AG10803 (cell line): ENCODE measurements around the gene HOXA1.
A peak's percentile ranks its signal among the peaks of the same experiment; 100 is the strongest.

Experiments
- DNase-seq: peaks from one replicate; pipeline ENCODE4 v3.0.0; 2010; ENCODE audit warnings: low read depth
- H3K4me3 ChIP-seq: 2 replicates; pipeline ENCODE4 v1.5.1; 2011; ENCODE audit warnings: mild to moderate bottlenecking, low read length, control low read depth
- TF ChIP-seq, protein P1 (sequence below): conservative IDR thresholded peaks from 2 replicates; pipeline ENCODE4 v1.5.1; 2011; ENCODE audit warnings: mild to moderate bottlenecking, low read length, control low read depth, inconsistent platforms

HOXA1 gene

DNA sequence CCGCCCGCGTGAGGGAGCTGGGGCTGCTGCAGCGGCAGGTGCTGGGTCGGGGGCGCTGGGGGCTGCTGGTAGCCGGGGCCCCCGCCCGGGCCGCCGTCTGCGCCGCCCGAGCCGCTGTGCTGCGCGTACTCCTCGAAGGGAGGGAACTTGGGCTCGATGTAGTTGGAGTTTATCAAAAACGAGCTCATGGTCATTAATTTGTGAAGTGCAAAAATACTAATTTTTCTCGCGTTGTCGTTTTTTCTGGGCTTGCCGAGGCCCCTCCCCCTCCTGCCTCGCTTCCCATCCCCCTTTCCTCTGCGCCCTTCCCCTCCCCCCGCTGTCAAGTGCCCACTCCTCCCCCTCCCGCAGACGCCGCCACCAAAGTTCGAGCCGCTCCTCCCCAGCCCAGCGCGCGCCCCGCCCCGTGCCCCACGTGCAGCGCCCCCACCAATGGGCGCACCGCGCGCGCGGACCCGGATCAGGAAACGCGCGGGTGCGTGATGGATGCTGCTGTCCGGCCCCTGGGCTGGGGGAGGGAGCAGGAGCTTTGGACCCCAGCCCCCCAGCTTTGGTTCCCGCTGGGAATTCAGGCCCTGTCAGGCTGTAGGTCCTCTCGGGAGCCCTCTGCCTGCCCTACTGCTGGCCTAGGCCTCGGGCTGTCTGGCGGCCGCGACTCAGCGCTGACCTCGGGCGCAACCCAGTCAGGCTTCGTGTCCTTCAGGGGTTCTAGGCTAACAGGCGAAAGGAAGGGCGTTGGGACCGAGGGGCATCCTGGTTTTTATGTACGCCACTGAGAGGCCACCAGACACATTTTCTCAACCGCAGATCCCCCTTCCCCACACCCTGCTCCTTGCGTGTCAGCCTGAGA, 35.0 kb upstream of the HOXA1 start, which contains the start of gene HOXA4:
Gene HOXA4 (minus strand): TSS at position 218 of the 850 bp plus-strand sequence. CDS start 24 bp downstream, at position 194.
- peak within 1 kb of the TSS; percentile 79 for H3K4me3 ChIP-seq
- peak; percentile 89 for DNase-seq
- TF ChIP-seq, protein P1, sequence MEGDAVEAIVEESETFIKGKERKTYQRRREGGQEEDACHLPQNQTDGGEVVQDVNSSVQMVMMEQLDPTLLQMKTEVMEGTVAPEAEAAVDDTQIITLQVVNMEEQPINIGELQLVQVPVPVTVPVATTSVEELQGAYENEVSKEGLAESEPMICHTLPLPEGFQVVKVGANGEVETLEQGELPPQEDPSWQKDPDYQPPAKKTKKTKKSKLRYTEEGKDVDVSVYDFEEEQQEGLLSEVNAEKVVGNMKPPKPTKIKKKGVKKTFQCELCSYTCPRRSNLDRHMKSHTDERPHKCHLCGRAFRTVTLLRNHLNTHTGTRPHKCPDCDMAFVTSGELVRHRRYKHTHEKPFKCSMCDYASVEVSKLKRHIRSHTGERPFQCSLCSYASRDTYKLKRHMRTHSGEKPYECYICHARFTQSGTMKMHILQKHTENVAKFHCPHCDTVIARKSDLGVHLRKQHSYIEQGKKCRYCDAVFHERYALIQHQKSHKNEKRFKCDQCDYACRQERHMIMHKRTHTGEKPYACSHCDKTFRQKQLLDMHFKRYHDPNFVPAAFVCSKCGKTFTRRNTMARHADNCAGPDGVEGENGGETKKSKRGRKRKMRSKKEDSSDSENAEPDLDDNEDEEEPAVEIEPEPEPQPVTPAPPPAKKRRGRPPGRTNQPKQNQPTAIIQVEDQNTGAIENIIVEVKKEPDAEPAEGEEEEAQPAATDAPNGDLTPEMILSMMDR = no peak

DNA sequence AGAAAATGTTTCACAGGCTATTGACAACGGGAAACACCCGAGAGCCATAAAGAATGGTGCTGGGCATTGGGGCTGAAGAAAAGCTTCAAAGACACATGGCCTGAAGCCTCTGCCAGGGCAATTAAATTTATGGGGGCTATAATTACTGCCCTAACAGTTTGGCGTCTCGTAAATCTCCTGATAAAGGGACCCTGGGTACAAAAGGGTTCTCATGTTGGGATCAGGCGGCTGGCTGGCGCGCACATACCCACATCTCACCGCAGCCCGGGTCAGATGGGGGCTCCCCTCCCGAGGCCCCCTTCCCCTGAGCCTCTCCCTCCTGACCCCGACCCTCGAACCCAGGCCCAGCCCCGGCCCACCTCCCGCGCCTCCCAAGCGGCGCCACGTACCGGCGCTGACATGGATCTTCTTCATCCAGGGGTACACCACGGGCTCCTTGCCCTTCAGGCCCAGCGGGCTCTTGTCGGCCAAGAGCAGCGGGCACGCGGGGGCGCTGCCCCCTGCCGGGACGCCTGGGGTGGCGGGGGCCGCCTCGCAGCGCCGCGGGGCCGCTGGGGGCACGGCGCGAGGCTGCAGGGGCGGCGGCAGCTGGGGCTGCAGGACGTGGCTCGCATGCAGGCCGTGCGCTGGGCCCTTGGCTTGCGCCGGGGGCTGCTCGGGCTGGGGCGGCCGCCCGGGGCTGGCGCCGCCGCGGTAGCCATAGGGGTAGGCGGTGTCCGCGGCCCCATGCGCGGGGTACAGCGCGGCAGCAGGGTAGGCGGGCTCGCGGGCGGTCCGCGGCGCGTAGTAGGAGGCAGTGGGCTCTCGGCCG, 34.1 kb upstream of the HOXA1 start:
- DNase-seq = peak; percentile 37
- H3K4me3 ChIP-seq = peak overlapping the region; percentile 65
- TF ChIP-seq, protein P1 = no peak; the same call in 1 of the 2 replicates

DNA sequence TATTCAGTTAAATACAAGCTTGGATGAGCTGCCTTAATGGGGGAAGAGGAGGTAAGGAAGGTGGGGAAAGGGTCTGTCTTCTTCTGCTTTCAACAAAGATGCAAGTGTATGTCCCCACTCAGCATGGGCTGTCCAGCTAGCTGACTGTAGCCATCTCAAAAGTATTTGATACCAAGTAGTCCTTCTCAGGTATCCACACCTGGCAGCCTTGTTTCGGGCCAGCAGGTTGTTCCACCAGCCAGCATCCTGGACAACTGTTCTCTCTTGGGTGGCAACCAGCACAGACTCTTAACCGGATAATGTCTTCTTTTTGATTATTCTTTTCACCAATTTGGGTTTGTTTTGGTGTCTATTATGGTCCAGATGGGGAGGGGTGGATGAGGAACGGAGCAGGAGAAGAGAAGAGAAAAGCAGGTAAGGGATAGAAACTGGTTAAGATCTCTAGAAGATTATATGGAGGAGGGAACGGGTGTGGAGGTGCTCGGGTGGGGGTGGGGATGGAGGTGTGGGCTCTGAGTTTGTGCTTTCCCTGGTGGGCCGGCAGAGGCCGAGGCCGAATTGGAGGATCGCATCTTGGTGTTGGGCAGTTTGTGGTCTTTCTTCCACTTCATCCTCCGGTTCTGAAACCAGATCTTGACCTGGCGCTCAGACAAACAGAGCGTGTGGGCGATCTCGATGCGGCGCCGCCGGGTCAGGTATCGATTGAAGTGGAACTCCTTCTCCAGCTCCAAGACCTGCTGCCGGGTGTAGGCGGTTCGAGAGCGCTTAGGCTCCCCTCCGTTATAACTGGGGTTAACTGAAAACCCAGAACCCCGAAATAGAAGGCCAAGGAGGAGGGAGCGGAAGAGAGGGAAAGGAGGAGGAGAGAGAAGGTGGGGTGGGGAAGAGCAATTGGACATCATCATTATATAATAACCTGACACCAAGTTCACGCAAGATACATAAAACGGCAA, 33.3 kb upstream of the HOXA1 start:
- TF ChIP-seq, protein P1 = no peak
- peak overlapping the region; percentile 65 for H3K4me3 ChIP-seq
- DNase-seq = no peak

DNA sequence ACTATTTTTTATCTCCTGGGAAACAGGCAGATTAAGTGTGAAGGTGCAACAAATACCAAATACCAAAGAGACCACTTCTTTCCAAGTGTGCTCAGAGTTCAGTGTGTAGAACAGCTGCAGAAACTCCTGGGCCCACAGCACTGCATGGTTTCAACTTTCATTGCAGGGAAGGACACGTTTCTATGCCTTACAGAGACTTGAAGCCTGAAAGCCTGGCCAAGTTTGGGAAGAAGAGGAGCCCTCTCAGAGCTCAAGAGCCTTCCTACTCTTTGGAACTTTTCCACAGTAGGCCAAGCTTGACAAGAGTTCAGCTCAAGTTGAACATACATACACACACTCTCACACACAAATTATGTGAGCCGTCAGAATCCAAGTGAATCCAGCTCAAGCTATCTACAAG, 32.2 kb upstream of the HOXA1 start:
- no peak for DNase-seq
- TF ChIP-seq, protein P1 = no peak

DNA sequence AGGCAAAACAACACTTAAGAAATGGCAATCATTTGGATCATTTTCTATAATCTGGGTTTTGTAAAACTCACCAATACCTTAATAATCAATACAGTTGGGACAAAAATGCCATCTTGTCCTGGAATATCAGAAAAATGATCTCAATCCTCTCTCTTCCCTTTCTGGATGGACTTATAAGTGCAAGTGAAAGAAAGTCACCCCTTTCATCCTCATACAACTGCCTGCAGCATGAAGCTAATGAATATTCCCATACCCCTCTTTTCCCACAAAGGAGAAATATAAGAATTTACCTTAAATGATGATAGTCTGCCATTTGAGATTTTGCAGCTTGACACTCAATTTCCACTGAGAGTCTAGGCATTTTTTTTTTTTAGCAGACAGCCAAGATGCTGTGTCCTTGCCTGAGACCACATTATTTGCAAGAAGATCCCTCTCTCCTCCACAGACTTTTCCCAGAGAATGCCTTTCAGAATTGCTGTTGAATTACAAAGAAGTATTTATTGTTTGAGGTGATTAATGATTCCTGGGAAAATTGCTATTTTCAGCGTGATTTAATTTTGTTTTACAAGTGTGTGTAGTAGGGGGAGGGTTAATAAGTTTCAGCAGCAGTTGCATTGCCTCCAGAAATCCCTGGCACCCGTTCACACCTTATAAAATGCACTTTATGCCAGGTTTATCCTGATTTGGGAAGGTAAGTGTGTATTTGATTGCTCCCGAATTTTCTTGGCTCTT, 31.0 kb upstream of the HOXA1 start:
- TF ChIP-seq, protein P1 = no peak
- DNase-seq = no peak
- H3K4me3 ChIP-seq = no peak overlapping the region

More for the DNA sequence above, 32.2 kb upstream of the HOXA1 start:
- no peak overlapping the region for H3K4me3 ChIP-seq

DNA sequence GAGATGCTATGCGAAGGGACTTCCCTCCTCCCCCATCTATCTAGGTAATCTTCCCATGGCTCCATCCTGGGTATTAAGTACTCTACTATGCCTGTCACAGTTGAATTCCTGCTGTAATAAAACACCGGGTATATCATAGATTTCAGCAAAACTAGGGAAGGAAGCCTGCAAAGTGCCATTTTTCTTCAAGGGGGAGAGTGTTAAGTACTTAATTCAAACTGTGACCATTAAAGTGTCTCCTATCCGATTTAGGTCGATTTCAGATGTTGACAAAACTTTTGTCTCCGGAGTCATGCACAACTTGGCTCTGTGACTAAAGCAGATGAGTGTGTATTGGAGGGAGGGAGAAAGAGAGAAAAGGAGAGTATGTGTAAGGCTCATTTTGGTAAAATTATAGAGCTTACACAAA, 30.2 kb upstream of the HOXA1 start:
- TF ChIP-seq, protein P1 = no peak
- H3K4me3 ChIP-seq = no peak overlapping the region
- no peak for DNase-seq
